ENCODE measurements around the gene CRB2.

DNA sequence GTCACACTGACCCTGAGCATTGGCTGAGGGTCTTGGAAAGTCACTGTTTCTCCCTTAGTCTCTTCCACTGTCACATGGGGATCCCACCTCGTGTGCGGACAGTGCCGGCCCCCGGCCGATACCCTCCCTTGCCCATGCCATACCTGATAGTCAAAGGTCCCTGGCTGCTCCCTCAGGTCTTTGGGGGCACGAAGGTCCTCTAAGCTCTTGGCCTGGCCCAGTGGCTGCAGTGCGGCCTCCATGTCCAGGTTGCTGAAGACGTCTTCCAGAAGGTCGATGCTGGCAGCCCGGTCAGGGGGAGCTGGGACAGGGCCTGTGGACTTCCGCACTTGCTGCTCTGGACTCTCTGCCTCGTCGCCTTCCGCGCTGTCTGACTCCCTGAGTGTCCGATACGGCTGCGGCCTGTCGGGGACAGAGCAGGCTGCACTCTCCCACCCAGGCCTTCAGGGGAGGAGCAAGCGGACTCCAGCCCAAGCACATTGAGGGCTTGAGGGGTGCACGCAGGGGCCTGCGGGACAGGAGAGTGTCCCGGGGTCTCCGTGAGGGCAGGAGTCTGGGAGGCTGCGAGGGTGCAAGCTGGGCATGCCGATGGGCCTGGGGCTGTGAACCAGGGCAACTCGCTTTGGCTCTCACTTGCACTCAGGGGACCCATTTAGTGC, 27.6 kb downstream of the CRB2 start:
- no peak for TF ChIP-seq POLR2A (IDR thresholded peaks at IDR 0.05)
- TF ChIP-seq, protein P1, sequence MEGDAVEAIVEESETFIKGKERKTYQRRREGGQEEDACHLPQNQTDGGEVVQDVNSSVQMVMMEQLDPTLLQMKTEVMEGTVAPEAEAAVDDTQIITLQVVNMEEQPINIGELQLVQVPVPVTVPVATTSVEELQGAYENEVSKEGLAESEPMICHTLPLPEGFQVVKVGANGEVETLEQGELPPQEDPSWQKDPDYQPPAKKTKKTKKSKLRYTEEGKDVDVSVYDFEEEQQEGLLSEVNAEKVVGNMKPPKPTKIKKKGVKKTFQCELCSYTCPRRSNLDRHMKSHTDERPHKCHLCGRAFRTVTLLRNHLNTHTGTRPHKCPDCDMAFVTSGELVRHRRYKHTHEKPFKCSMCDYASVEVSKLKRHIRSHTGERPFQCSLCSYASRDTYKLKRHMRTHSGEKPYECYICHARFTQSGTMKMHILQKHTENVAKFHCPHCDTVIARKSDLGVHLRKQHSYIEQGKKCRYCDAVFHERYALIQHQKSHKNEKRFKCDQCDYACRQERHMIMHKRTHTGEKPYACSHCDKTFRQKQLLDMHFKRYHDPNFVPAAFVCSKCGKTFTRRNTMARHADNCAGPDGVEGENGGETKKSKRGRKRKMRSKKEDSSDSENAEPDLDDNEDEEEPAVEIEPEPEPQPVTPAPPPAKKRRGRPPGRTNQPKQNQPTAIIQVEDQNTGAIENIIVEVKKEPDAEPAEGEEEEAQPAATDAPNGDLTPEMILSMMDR (IDR thresholded peaks at IDR 0.05): no peak
